NCI-H2029 (cell line): ENCODE results near the gene RANBP17.

Experiments
- DNase-seq: peaks from one replicate; lab custom pipeline; 2025; lab: John Stamatoyannopoulos, UW

RANBP17 gene

DNA sequence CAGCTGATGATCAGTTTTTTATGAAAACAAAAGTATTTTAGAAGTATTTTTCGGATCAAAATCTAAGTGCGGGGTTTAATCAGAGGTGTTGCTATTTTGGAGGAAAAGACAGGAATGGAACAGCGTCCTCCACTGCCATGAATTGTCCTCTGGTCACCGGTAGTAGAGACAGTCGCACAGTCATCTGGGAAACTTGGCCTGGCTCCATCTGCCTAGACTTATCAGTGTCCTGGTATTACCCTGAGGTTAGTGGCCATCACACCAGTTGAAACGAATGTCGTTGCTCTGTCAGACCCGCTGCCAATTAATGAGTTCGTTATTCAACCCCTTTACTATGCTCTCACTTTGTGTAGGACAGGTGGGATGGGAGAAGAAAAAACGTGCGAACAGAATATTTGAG lies 455.4 kb downstream of the RANBP17 start:
- no peak for DNase-seq

DNA sequence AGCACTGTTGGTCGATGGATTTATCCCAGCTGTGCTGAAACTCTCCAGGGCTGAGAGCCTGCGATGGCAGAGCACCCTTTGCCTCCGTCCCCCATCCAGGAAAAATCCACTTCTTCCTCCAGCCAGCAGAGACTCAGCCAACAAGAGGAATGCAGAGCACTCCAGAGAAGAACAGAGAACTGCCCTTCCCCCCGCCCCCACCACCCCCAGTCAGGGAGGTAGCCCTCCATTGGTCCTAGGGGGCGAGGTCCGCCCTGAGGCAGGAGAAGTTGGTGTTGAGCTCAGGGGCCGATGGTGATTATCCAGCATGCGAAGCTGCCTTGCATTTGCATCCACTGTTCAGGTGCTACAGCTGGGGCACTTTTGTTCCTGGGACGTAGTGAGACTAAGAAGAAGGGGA lies 456.2 kb downstream of the RANBP17 start:
- DNase-seq: no peak

DNA sequence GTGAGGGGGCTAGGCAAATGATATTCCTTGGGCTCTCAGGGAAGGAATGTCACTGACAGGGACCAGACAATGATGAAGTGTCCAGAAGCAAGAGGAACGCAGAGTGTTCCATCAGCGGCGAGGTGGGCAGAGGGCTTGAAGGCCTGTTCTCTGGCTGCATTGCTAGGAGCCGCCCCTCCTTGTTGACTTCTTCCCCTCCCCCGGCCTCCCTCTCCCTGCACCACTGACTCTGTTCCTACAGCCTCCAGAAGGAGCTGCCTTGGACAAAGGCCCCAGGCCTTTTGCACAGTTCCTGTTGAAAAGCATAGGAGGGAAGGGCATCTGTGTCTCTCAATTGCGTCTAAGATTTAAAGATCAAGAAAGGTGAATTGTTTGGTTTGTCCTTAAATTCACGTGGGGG lies 459.6 kb downstream of the RANBP17 start:
- no peak for DNase-seq

DNA sequence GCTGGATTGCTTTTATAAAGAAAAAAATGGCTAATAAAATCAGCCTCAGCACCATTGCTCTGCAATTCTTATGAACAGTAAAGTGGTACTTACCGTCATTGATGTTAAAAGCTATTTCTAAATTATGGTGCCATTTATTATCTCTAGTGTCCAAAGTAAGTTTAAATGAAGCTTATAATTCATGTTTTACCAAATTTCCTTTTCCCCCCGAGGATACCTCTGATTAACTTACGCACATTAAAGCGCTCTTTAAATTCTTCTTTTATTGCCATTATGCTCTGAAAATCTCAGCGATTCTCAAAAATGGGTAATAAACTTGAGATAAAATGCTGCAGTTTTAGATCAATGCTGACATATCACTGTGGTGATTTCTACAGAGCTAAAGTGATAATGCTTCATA lies 460.7 kb downstream of the RANBP17 start:
- DNase-seq: no peak

DNA sequence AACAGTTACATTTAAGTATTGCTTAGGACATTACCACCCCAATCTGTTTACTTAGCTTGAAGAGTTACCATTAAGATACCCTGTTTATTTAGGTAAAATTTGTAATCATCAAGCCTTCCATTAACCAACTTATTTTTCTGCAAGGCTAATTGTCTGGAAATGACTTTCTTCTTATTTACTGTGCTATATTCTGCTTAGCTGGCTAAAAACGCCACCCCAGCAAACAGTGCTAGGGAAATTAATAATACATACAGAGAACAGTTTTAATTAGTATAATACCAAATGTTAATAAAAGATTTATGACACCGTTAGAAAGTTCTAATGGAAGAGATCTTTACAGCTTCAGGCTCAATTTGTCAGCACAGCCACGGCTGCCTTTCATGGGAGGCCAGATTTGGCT lies 461.2 kb downstream of the RANBP17 start:
- DNase-seq: no peak

DNA sequence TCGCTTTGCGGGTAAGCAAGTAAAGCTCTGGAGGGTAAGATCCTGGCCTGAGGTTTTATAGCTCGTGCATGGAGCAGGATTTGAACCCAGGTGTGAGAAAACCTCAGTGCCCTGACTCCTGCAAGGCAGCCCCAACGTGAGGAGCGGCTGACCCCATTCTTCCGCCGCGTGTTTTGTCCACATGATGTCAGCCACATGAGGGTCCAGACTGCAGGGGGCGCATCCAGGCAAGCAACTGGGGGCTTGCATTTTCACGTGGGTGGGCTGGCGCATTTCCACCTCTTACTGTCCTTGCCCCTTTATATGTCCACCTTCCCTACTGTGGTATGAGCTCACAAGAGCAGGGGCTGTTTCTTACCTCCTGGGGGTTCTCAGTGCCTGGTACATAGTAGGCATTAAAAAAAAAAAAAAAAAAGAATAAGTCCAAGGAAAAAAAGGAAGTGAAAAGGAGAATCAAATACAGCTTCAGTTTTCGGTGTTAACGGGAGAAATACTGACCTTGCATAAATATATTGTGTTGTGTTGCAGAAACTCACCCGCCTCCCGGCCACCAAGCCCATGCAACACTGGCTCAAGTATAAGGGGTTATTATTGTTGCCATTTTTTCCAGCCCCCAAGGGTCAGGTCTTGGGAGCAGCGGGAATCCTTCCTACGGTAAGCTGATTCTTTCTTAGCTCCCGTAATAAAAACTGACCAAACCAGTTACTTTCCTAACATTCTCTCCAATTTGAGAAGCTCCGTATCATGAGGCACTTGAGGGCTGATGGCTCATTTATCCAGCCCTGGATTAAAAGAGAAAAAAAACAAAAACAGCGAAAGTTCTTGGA lies 462.2 kb downstream of the RANBP17 start:
- DNase-seq: no peak

DNA sequence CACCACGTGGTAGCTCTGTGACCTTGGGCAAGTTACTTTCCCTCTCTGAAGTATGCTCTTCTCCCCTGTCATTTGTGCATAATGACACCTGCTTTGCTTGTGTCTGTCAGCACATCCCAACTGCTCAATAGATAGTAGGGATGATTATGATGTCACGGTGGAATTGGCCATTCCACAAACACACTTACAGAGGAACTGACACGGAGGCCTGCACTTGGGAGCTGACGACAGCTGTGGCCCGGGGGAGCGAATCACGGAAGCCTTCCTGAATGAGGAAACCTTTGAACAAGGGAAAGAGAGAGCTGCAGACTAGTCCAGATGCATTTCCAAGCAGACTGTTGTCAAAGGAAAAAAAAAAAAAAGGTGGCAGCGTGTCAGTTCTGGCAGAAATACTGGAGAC lies 468.2 kb downstream of the RANBP17 start:
- DNase-seq: no peak

DNA sequence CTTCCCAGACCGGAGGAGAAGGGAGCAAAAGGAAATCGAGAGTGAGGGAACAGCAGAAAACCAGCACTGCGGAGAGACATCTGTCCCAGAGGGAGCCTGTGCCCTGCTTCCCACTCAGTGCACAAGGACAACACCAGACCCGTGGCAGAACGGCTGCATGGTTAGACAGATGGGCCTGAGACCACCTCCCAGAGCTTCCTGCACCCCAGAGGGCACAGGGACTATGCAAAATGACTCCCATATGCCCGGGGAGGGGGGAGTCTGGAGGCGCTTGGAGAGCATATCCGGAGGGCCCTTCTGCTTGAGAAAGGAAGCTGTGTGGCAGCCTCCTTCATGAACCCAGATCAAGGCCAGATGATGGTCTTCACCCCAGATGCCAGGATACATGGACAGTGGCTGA lies 473.8 kb downstream of the RANBP17 start:
- DNase-seq: no peak

DNA sequence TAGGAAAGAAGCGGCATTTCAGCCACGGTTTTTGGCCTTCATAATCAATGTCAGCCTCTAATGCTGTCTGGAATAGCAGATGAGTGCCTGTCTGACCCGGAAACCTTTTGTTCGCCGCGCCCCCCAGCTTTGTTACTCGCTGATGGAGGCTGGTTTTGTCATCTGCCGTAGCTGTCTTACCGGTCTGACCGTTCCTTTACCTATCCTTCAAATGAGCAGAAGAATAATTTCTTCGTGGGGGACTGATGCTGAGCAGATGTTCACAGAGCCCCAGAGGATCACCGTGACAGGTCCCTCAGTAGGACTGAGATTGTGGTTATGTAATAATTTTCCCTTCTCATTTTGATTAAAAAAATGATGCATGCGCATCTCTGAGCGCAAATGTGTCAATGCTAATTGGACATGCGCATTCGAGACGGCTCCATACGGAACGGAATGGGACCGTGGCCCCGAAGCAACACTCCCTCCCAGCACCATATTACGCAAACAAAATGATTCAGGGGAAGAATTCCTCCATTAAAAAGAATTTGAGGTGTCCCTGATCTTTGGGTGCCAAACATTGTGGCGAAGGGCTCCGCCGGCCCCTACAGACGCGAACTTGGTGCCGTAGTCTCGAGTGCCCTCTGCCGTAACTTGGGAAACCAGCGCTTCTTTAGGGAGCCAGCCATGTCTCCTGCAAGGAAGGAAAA lies 474.8 kb downstream of the RANBP17 start:
- DNase-seq: peak; percentile 30

DNA sequence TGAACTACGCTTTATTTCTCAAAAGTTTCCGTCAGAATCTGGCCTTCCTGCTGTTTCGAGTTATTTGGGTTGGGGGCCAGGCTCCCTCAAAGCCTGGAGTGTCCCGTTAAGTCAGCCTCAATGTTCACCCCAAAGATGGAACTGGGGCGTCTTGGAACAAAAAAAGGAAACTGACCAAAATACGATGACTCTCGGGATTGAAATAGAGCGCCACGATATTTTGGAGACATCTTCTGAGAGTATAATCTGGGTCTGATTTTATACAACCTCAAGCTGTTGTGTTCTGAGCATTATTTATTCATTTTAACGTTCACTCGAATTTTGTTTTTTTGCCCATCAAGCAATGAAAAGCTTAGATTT lies 475.4 kb downstream of the RANBP17 start:
- no peak for DNase-seq

DNA sequence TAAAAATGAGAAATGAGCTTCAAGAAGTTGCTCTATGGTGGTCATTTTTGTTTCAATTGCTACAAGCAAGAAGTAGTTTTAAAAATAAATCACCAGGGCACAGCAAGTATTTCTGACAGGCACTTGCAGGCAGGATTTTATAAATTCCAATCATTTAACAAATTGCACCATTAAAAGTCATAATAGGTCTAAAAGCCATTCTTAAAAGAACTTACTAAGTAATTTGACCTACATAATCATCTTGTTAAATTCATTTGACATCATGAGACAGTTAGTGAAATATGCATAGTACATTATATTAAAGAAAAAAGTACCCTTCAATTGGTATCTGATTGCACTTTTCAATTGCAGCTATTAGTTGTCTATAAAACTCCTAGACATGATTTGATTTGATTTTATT lies 478.2 kb downstream of the RANBP17 start:
- no peak for DNase-seq

DNA sequence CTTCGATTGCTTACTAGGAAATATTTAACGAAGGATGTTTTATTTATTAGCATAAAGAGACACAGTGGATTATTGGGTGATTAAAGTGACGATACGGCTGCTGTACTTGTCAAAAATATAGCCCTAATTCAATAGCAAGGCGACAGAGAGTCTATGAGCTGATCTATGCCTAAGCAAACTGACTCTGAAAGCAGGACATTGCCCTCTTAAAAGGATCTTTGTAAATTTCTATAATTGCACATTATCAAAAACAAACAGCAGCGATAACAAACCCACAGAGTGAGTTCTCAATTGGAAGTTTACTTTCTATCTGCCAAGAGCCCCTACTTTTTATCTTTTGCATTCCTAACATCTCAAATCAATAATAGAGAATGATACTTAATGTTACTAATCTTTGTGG lies 478.7 kb downstream of the RANBP17 start:
- DNase-seq: no peak

DNA sequence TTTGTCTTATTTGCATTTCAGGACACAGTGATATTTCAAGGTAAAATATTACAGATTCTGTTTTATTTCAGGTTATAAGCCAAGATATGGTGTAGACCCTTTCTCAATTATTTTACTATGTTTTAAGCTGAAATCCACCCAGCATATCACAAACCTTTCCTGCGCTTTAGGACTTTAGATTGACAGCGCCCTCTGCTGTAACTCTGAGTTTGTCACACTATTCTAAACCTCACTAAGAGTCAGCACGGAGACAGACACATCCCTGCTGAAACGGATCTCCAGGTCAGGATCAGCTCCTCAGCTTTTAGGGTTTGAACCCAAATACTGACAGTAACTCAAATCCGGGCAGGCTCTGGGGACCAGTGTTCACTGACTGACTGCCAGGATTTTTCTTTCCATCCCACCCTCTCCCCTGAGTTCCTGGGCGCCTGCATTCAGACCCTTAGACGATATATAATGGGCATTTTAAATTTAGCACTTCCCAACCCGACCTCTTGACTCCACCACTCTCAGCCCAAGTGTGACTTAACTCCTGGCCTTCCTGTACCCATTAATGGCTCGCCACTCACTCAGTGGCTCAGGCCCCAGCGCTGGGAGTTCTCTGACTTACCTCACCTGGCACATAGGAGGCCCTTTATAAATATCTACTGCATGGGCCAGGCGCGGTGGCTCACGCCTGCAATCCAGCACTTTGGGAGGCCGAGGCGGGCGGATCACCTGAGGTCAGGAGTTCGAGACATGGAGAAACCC lies 480.7 kb downstream of the RANBP17 start:
- DNase-seq: peak; percentile 34

DNA sequence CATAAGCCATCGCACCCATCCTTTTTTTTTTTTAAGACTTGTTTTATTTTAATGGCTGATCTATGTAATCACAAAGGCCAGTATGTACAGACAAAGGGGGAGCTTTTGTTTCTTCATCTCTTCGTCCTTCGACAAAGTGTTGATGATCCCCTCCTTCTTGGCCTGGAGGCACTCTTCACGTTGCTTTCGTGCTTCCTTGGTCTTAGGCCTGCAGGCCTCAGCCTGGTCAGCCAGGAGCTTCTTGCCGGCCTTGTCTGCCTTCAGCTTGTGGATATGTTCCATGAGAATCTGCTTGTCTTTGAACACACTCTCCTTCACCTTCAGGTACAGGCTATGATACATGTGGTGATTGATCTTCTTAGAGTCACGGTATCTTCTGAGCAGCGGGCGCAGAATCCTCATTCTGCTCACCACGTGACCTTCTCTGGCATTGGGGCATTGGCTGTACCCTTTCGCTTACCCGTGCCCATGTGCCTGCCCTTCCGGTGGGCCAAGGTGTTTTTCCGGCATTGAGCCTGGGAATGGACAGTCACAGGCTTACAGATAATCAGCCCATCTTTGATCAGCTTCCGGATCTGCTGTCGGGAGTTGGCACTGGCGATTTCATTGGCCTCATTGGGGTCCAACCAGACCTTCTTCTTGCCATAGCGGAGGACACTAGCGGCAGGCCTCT lies 483.3 kb downstream of the RANBP17 start:
- DNase-seq: no peak
